ENCODE measurements around the gene MAN1B1.
A peak's percentile ranks its signal among the peaks of the same experiment; 100 is the strongest.

The MAN1B1 gene

DNA sequence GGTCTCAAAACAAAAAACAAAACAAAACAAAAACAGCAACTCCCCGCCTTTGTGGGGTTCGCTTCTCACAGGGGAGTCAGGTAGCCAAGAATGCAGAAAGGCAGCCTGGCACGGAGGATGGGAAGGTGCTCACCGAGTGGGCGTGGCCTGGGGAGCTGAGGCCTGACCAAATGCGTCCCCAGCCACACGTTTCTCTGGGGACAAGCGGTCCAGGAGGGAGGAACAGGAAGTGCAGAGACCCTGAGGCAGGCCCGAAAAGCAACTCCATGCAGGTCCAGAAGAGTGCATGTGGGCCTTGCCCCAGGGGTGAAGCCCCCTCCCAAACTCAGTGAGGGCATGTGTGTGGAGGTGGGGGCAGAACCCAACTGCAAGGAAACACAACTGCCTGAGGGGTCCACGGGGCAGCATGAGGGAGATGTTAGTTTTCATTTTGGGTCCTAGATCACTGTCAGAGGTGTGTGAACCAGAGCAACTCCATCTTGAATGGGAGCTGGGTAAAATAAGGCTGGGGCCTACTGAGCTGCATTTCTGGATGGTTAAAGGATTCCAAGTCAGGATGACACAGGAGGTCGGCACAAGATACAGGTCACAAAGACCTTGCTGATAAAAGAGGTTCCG, 12.0 kb upstream of the MAN1B1 start:
- no peak for TF ChIP-seq CTCF (IDR thresholded peaks at IDR 0.05; ENCODE audit: extremely low read depth, missing control alignments)

GRCh38 chr9:137075275-137075775, 11.5 kb upstream of the MAN1B1 start:
- DNase-seq (ENCODE audit: low spot score) = no peak
- no peak for TF ChIP-seq CTCF (IDR thresholded peaks at IDR 0.05; ENCODE audit: extremely low read depth, missing control alignments)

More for the DNA sequence above, 12.0 kb upstream of the MAN1B1 start:
- no peak for DNase-seq (ENCODE audit: low spot score)

- TF ChIP-seq CTCF (IDR thresholded peaks at IDR 0.05; ENCODE audit: extremely low read depth, missing control alignments) = no peak
- no peak for DNase-seq (ENCODE audit: low spot score)
Measured at GRCh38 chr9:137076636-137077009, 10.2 kb upstream of the MAN1B1 start.

GRCh38 chr9:137077010-137077747, 9.6 kb upstream of the MAN1B1 start, which contains the start of gene UAP1L1:
Gene UAP1L1, plus strand, starts transcription at chr9:137077517. Its CDS starts 16 bp downstream, at chr9:137077533.
- peak; percentile 92 for DNase-seq (ENCODE audit: low spot score)

GRCh38 chr9:137077758-137078693, 8.8 kb upstream of the MAN1B1 start:
- TF ChIP-seq CTCF (IDR thresholded peaks at IDR 0.05; ENCODE audit: extremely low read depth, missing control alignments) = no peak
- peak; percentile 63 for DNase-seq (ENCODE audit: low spot score)

More at GRCh38 chr9:137077010-137077747, 9.6 kb upstream of the MAN1B1 start, which contains the start of gene UAP1L1:
- no peak for TF ChIP-seq CTCF (IDR thresholded peaks at IDR 0.05; ENCODE audit: extremely low read depth, missing control alignments)

DNA sequence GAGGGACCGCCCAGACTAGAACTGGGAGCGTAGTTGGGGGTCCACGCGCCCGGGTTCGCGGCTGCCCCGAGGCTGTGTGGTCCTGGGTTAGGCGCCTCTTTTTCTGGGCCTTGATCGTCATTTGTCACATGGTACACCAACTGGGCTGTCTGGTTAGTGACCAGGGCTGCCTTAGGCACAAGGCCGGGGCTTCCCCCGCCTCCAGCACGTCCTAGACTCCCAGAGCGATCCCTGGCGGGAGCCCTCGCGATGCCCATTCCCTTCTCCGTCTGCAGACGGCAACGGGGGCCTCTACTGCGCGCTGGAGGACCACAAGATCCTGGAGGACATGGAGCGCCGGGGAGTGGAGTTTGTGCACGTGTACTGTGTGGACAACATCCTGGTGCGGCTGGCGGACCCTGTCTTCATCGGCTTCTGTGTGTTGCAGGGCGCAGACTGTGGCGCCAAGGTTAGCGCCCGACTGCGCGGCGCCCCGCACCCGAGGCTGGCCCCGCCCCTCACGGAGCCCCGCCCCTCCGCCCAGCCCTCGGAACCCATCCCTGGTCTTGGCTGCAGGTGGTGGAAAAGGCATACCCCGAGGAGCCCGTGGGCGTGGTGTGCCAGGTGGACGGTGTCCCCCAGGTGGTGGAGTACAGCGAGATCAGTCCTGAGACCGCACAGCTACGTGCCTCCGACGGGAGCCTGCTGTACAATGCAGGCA, 7.9 kb upstream of the MAN1B1 start:
- no peak for TF ChIP-seq CTCF (IDR thresholded peaks at IDR 0.05; ENCODE audit: extremely low read depth, missing control alignments)
- DNase-seq (ENCODE audit: low spot score) = no peak
